Rectal smooth muscle tissue (tissue), 1 donor: ENCODE results near the gene LRP2.
"Not testable (repeated sequence)": the region's sequence is repeated elsewhere in the genome, so short reads cannot be mapped to it uniquely, and the experiment has no call there.

Experiments
- H3K27ac ChIP-seq: one replicate; pipeline ENCODE4 v1.7.0; 2013; ENCODE audit warnings: low read depth, low read length, inconsistent platforms
- H3K27me3 ChIP-seq: one replicate; pipeline ENCODE4 v1.7.0; 2013; ENCODE audit warnings: low read length; ENCODE audit not compliant: control insufficient read depth, insufficient read depth
- H3K36me3 ChIP-seq: one replicate; pipeline ENCODE4 v1.7.0; 2013; ENCODE audit warnings: low read length; ENCODE audit not compliant: control insufficient read depth, insufficient read depth
- H3K4me1 ChIP-seq: one replicate; pipeline ENCODE4 v1.7.0; 2013; ENCODE audit warnings: low read length; ENCODE audit not compliant: control insufficient read depth, insufficient read depth
- H3K4me3 ChIP-seq: one replicate; pipeline ENCODE4 v1.7.0; 2013; ENCODE audit warnings: low read length
- H3K9ac ChIP-seq: one replicate; pipeline ENCODE4 v1.7.0; 2013; ENCODE audit warnings: low read length

The LRP2 gene

DNA sequence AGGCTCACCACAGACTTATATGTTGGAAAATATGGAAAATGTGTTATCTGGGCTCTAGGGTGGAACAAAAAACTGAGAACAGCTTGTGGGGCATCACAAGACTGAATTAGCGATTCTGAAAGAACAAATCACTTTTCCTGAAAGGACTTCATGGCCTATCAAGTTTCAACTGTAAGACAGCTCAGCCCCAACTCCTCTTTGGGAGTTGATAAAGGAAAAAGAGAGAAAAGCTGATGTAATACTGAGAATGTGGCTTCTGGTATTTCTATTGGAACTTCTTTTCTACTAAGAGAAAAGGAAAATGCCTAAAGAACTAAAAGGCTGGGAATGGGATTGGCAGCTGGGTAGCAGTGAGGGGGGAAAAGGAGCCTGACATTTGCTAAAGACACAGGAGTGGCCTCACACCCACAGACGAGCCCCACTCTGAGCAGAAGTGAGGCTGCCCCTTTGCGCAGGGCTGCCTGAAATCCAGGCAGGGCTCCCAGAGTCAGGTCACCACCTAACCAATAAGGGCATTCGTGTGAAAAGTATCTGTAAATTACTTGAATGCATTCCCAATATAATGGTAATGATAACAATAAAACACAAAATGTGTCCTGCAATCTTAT, 75.6 kb downstream of the LRP2 start:
- no peak overlapping the region for H3K9ac ChIP-seq
- no peaks in the 10 kb centered on the region for H3K27me3 ChIP-seq
- H3K36me3 ChIP-seq: no peaks in the 10 kb centered on the region
- H3K27ac ChIP-seq: no peak overlapping the region
- H3K4me1 ChIP-seq: no peaks in the 10 kb centered on the region
- no peak overlapping the region for H3K4me3 ChIP-seq

DNA sequence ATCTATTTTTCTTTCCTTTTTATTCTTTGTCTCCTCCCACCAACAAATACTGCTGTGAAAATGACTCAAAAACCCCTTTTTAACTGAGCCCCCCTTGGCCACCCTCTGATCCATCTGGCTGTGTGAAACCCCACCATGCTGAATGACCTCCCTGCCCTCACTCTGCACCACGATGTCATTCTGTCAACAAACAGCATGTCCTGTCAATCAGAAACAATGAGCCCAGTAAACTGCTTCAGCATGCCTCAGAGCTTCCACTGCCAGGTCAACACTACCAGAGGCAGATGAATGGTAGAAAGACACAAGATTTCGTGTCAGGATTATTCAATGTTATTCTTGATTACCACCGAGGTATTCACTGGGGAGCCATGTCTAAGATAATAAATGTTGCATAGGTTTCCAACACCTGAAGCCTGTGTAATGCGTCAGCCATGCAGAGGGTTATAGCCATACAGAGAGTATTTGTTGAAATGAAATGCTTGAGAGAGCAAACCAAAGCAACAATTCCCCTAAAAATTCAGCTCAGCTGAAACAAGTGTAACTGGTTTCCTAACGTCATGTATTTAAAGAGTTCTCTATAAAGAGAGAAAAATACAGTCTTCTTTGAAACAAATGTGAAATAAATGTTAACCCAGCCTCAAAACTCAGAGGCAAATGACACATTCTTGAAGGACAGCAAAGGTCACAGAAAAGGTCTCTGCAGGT, 76.7 kb downstream of the LRP2 start:
- Histone ChIP-seq H3K36me3 (no peaks in the 10 kb centered on the region), H3K27ac (no peak overlapping the region)

DNA sequence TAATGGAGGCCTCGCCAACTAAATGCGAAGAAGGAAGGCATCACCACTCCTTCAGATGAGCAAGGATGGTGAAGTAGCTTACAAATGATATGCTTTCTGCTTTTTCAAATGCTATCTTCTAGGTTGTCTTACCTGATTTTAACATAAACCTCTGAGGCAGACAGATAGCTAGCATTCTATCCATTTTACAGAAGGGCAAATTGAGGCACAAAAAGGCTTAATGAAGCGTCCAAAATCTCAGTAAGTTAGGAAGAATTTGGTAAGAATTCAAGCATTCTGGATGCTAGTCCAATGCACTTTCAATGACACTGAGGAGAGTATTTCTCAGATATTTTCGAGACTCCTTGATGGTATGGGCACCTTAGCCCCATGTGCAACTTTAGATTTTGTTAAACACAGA, 81.8 kb downstream of the LRP2 start:
- H3K27ac ChIP-seq: no peak overlapping the region
- no peak overlapping the region for H3K9ac ChIP-seq
- no peaks in the 10 kb centered on the region for H3K27me3 ChIP-seq
- no peaks in the 10 kb centered on the region for H3K4me1 ChIP-seq
- no peak overlapping the region for H3K4me3 ChIP-seq
- H3K36me3 ChIP-seq: no peaks in the 10 kb centered on the region

More for the DNA sequence above, 76.7 kb downstream of the LRP2 start:
- H3K4me3 ChIP-seq: no peak overlapping the region
- H3K27me3 ChIP-seq: no peaks in the 10 kb centered on the region
- no peaks in the 10 kb centered on the region for H3K4me1 ChIP-seq
- no peak overlapping the region for H3K9ac ChIP-seq

DNA sequence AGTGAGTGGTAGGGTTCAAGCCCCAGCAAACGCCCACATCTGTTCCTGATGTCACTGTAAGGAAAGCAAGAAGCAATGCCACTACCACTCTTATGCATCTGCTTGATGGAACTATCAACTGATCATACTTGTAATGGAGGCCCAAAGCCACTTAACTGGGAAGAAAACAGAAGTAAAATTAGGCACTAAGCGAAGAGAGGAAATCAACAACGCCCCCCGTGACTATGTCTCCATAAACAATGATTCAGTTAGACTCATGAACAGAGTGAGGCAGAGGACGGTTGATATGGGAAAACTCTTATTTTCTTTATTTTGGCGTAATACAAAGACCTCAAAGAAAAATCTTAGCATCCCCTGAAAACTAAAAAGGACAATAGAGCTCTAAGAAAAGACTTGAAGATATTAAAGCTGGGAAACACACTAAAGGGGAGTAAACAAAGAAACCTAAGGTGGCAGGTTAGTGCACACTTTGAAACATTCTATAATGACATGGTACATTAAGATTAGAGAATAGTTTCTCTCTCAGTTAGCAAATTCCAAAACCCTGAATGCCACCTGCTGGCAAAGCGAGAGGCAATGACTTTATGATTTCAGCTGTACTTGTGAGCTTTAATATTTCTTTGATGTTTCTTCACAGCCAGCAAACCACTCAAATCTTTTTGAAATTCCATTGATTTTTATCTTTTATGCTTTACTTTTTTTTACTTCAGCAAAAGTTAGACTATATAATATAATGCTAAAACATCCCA, 86.5 kb downstream of the LRP2 start:
- Histone ChIP-seq H3K4me1 (no peaks in the 10 kb centered on the region), H3K27ac (no peak overlapping the region), H3K36me3 (no peaks in the 10 kb centered on the region), H3K27me3 (no peaks in the 10 kb centered on the region), H3K9ac (no peak overlapping the region), H3K4me3 (no peak overlapping the region)

DNA sequence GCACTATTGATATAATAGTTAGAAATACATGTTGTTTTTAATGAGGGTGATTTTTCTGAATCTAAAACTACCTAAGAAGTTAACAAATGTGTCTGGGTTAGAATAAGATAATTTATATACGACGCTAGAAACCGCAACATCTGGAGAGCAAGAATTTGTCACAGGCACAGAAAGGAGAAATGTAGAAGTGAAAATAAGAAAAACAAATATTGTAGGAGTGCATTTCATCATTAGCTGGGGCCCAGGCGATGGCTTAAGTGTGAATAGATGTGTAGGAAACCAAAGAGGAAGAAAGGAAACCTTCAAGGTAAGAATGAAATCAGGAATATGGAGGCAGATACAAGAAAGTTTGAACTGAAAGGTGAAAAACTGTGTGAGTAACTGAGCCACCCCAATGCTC, 90.3 kb downstream of the LRP2 start:
- Histone ChIP-seq H3K9ac (no peak overlapping the region), H3K4me3 (no peak overlapping the region), H3K36me3 (no peaks in the 10 kb centered on the region), H3K4me1 (no peaks in the 10 kb centered on the region), H3K27ac (no peak overlapping the region), H3K27me3 (no peaks in the 10 kb centered on the region)

DNA sequence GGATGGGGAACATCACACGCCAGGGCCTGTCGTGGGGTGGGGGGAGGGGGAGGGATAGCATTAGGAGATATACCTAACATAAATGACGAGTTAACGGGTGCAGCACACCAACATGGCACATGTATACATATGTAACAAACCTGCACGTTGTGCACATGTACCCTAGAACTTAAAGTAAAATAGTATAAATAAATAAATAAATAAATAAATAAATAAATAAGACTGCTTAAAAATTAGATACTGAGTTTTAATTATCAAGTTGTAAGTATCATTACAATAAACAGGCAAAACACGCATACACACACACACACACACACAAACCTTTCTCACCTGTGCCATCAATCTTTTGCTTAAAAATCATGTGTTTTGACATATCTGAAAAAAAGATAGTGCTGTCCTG, 91.8 kb downstream of the LRP2 start:
- H3K9ac ChIP-seq, H3K27ac ChIP-seq, H3K4me1 ChIP-seq, H3K27me3 ChIP-seq, H3K36me3 ChIP-seq, H3K4me3 ChIP-seq: not testable (repeated sequence)

DNA sequence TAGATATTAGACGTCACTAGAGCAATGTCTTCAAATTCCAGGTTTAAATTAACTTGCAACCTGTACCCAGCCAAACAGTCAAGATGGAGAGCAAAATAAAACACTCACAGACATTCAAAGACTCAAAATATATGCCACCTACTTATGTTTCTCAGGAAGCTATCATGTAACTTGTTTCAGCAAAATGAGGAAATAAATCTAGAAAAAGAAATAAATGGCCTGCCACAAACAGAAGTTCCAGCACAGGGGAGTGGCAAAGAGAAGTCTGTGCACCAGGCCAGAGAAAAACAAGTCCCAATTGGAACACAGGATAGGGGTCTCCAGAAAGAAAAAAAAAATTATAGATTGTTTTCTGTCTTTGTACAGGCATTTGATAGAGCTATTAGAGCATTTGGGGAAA, 96.7 kb downstream of the LRP2 start:
- H3K4me1 ChIP-seq: no peaks in the 10 kb centered on the region
- H3K4me3 ChIP-seq: no peak overlapping the region
- no peak overlapping the region for H3K27ac ChIP-seq
- no peaks in the 10 kb centered on the region for H3K36me3 ChIP-seq
- no peaks in the 10 kb centered on the region for H3K27me3 ChIP-seq
- H3K9ac ChIP-seq: no peak overlapping the region

DNA sequence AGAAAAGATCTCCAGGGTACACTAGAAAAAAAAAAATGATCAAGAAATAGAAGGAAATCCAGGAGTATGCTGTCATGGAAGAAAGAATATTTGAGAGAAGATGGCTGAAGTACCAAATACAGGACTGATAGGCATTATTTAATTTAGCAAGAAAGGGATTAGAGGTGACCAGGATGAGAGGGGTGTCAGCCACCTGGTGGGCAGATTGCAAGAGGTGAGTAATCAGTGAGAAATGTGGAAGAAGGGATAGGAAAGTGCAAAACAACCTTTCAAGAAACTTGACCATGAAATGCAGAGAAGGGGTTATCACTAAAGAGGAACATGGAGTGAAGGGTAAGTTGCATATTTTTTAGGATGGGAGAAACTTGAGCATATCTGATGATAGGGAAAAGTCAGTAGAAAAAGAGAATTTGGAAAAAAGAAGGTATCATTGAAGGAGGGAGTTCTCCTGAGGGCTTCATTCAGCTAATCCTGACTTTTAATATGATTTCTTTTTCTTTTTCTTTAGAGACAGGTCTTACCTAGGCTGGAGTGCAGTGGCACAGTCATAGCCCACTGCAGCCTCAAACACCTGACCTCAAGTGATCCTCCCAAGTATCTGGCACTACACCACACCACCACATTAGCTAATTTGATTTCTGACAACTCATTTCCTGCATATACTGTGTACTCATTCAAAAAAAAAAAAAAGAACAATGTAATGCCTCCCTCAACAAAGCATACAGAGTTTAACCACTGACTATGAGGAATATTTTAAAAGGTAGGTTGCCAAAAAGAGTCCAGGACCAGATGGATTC, 101.3 kb downstream of the LRP2 start:
- no peaks in the 10 kb centered on the region for H3K36me3 ChIP-seq
- no peak overlapping the region for H3K4me3 ChIP-seq
- H3K27ac ChIP-seq: no peak overlapping the region
- H3K9ac ChIP-seq: no peak overlapping the region
- no peaks in the 10 kb centered on the region for H3K4me1 ChIP-seq
- no peaks in the 10 kb centered on the region for H3K27me3 ChIP-seq

DNA sequence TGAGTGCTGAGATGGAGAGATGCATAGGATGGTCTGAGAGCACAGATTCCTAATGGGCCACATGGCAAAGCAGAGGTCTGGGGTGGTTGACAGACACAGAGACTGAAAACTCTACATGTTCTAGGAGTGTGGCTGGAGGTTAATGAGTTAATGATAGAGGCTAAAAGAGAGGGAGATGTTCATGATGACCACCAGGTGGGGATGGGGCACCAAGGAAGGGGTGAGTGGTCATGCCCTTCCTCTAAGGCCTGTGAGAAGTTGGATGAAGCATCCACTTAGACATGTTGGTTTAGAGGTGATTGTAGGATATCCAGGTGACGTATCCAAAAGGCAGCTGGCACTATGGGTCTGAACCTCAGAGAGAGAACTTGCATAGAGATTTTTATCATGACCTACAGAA, 102.1 kb downstream of the LRP2 start:
- Histone ChIP-seq H3K27ac (no peak overlapping the region), H3K4me1 (no peaks in the 10 kb centered on the region), H3K27me3 (no peaks in the 10 kb centered on the region), H3K9ac (no peak overlapping the region), H3K4me3 (no peak overlapping the region), H3K36me3 (no peaks in the 10 kb centered on the region)

DNA sequence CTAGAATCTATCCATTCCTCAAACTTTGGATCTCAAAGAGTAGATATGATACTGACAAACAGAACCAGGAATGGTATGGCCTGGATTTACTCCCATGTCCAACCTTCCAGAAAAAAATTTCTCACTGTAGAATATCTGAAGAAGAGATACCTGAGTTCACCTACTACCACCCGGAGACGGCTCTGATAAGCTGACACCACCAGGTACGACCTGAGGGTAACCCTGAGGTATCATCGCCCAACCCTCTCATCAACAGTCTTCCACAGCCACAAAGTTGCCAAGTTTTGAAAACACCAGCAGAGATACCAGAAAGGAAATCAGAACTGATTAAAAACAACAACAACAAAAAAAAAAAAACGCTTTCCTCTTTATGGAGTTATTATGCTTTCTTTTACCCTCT, 102.9 kb downstream of the LRP2 start:
- no peak overlapping the region for H3K4me3 ChIP-seq
- no peak overlapping the region for H3K9ac ChIP-seq
- H3K27ac ChIP-seq: no peak overlapping the region
- H3K36me3 ChIP-seq: no peaks in the 10 kb centered on the region
- no peaks in the 10 kb centered on the region for H3K4me1 ChIP-seq
- H3K27me3 ChIP-seq: no peaks in the 10 kb centered on the region

DNA sequence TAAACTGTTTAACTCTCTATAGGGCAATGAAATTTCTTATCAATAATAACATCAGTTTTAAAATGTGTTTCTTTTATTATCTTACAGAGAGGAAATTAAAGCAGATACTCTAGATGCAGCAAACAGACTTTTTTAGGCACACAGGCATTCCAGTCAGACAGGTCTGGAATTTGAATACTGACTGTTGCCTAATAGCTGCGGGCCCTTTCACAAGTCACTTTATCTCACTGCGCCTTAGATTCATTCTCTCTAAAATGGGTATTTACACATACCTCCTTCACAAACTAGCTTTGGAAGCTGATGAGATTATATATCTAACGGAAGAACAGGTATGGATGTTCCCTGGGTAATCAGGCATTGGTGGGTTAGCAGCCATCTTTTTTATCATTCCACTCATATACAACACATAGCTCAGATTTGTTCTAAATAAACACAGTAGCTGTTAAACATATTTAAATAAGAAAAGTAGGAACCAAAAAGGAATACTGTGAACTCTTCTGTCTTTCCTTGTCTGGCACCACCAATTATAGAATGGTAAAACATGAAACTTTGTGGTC, 104.2 kb downstream of the LRP2 start:
- Histone ChIP-seq H3K27me3 (no peaks in the 10 kb centered on the region), H3K9ac (no peak overlapping the region), H3K4me3 (no peak overlapping the region), H3K4me1 (no peaks in the 10 kb centered on the region), H3K27ac (no peak overlapping the region), H3K36me3 (no peaks in the 10 kb centered on the region)

DNA sequence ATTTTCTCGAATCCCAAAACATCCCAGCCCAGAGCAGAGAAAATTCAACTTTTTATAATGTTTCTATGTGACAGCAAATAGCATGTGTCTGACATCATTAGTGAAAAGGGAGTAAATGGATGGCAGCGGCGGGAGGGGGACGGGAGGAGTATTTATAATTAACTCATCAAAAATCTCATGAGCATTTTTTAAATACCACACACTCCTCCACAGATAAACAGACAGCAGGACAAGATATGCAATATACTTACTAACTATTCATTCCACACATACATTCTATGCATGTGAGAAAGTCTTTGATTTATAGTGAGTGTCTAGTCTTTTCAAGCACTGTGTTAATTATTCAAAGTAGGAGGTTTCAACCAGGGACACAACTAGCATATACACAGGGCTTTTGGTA, 107.6 kb downstream of the LRP2 start:
- Histone ChIP-seq H3K36me3 (no peaks in the 10 kb centered on the region), H3K4me3 (no peak overlapping the region), H3K27ac (no peak overlapping the region)

More for the DNA sequence above, 107.6 kb downstream of the LRP2 start:
- no peak overlapping the region for H3K9ac ChIP-seq
- H3K4me1 ChIP-seq: no peaks in the 10 kb centered on the region
- no peaks in the 10 kb centered on the region for H3K27me3 ChIP-seq
